ENCODE data around the gene ATP1B2.

DNA sequence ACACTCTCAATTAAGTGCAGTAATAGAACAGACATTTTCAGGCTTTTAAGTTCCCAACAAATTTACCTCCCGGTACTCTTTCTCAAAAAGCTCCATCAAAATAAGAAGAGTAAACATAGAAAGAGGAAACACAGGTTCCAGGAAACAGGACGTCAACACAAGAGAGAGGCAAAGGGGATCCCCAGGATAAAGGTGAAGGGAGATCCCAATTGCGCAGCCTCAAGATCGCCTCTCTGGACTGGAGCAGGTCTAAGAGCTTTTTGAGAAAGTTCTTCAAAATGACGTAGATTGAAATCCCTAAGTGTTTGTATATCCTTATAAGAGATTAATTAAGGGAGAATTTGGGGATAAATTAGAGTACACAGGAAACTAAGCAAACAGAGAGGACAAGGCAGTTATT, 32.1 kb upstream of the ATP1B2 start:
- TF ChIP-seq YY1 (IDR thresholded peaks at IDR 0.05; ENCODE audit: insufficient read depth, insufficient read length) (no peak), ZNF274 (IDR thresholded peaks at IDR 0.05; ENCODE audit: low read depth, low read length) (no peak)

Data from NT2/D1 (cell line).